Cardiac septum (tissue), 1 donor: ENCODE data around the gene TMCO6. TPM values are rescaled to one million over a fixed set of nuclear protein-coding genes. Genes with fewer than 3 reads are reported as not detected.
"Not testable (repeated sequence)": the region's sequence is repeated elsewhere in the genome, so short reads cannot be mapped to it uniquely, and the experiment has no call there.

Source experiments
- DNase-seq: peaks from one replicate; pipeline ENCODE4 v3.0.0-alpha.2; 2020; ENCODE audit warnings: low spot score
- intact Hi-C: fragments of 100-400 bp; cut with DNase I; formaldehyde crosslinking; loops from one replicate; pipeline ENCODE4 v1.14.0; 2022
- long read RNA-seq: library from polyadenylated mRNA; unstranded; transcript quantifications from one replicate; pipeline ENCODE4 v2.0.0, GENCODE V29; 2021
- total RNA-seq: library from RNA; stranded (reverse); fragmentation: NEBNext Ultra II Directional; extraction: Animal tissue kit (Norgen Biotek cat#: 25700); gene quantifications from one replicate; pipeline ENCODE4 v1.2.1, GENCODE V29; 2021
- donor health status: DM: no; HTN: no; CAD: no.

TMCO6 gene
- total RNA-seq: 3.6 TPM
- long read RNA-seq, partial matches to known transcripts: 1 of 2 reads
- long read RNA-seq, other reads (novel, unspliced or antisense): 0 of 2 reads

- intact Hi-C loops: loop anchor here (5.0 kb wide), 2 partner anchors 72 to 237 kb away; partner anchors contain the start of gene ANKHD1
- peak; percentile 99 for DNase-seq
Observed at GRCh38 chr5:140639148-140639981, at the start of gene TMCO6. Gene TMCO6 (plus strand): TSS chr5:140639451. CDS start chr5:140639528, 77 bp downstream.

- intact Hi-C loops: no loop called here
- no peak for DNase-seq
Observed at GRCh38 chr5:140590861-140591260, 48.4 kb upstream of the TMCO6 start.

- intact Hi-C loops: no loop called here
- DNase-seq: no peak
Observed at GRCh38 chr5:140591747-140592372, 47.4 kb upstream of the TMCO6 start.

- DNase-seq, intact Hi-C loops: not testable (repeated sequence)
Observed at GRCh38 chr5:140593070-140593469, 46.2 kb upstream of the TMCO6 start.

- DNase-seq: no peak
- intact Hi-C loops: no loop called here
Observed at GRCh38 chr5:140594169-140594568, 45.1 kb upstream of the TMCO6 start.

- intact Hi-C loops: no loop called here
- DNase-seq: no peak
Observed at GRCh38 chr5:140595538-140596300, 43.5 kb upstream of the TMCO6 start.

GRCh38 chr5:140596321-140596741, 42.9 kb upstream of the TMCO6 start:
- intact Hi-C loops: no loop called here
- no peak for DNase-seq

GRCh38 chr5:140598836-140599235, 40.4 kb upstream of the TMCO6 start:
- DNase-seq: no peak
- intact Hi-C loops: no loop called here

- DNase-seq: no peak
- intact Hi-C loops: no loop called here
Observed at GRCh38 chr5:140600096-140600495, 39.2 kb upstream of the TMCO6 start.

GRCh38 chr5:140602147-140602546, 37.1 kb upstream of the TMCO6 start:
- no peak for DNase-seq
- intact Hi-C loops: no loop called here

GRCh38 chr5:140603446-140603698, 35.9 kb upstream of the TMCO6 start:
- DNase-seq, intact Hi-C loops: not testable (repeated sequence)

- no peak for DNase-seq
- intact Hi-C loops: no loop called here
Observed at GRCh38 chr5:140603734-140604133, 35.5 kb upstream of the TMCO6 start.

- DNase-seq: no peak
- intact Hi-C loops: no loop called here
Observed at GRCh38 chr5:140605879-140606278, 33.4 kb upstream of the TMCO6 start.

GRCh38 chr5:140607031-140607430, 32.2 kb upstream of the TMCO6 start:
- intact Hi-C loops: no loop called here
- no peak for DNase-seq

GRCh38 chr5:140608722-140609121, 30.5 kb upstream of the TMCO6 start:
- no peak for DNase-seq
- intact Hi-C loops: no loop called here

GRCh38 chr5:140609126-140609525, 30.1 kb upstream of the TMCO6 start:
- intact Hi-C loops: no loop called here
- peak; percentile 78 for DNase-seq

- intact Hi-C loops: no loop called here
- DNase-seq: no peak
Observed at GRCh38 chr5:140611020-140611521, 28.2 kb upstream of the TMCO6 start.

- DNase-seq: no peak
- intact Hi-C loops: no loop called here
Observed at GRCh38 chr5:140622301-140622700, 16.9 kb upstream of the TMCO6 start.

GRCh38 chr5:140623061-140623460, 16.2 kb upstream of the TMCO6 start:
- intact Hi-C loops: not testable (repeated sequence)

GRCh38 chr5:140624886-140625285, 14.4 kb upstream of the TMCO6 start:
- intact Hi-C loops, DNase-seq: not testable (repeated sequence)

More at GRCh38 chr5:140623061-140623460, 16.2 kb upstream of the TMCO6 start:
- DNase-seq: not testable (repeated sequence)
